Panc1 (cell line): ENCODE measurements around the gene PRKAR2B. TPM values are rescaled to one million over a fixed set of nuclear protein-coding genes. Genes with fewer than 3 reads are reported as not detected.

Experiments used
- ATAC-seq: fragments of 200-7000 bp; cut with Tn5 transposase; 2 replicates; pipeline ENCODE4 v1.9.1; 2020; ENCODE audit warnings: mild to moderate bottlenecking, moderate library complexity
- BruUV-seq: library from RNA; stranded (reverse); fragments of 400-500 nt; replicated peaks from 2 replicates; lab custom pipeline; 2021; lab: Mats Ljungman, UMichigan
- CTCF ChIA-PET: fragments of 300-600 bp; sonication (Branson Sonifier 250); formaldehyde crosslinking; loops from one replicate; lab custom pipeline; 2022; ENCODE audit warnings: antibody characterized with exemption; lab: Charles Lee
- POLR2A ChIA-PET: fragments of 300-600 bp; sonication (Branson Sonifier 250); formaldehyde crosslinking; loops from one replicate; lab custom pipeline; 2022; ENCODE audit warnings: antibody characterized with exemption; lab: Charles Lee
- DNase-seq: peaks from one replicate; pipeline ENCODE4 v3.0.0-alpha.2; 2010; ENCODE audit warnings: low read depth, low spot score
- H3K27ac ChIP-seq: 2 replicates; pipeline ENCODE4 v1.5.1; 2011; ENCODE audit warnings: mild to moderate bottlenecking, low read length, inconsistent platforms
- H3K27me3 ChIP-seq: fragments of 200-500 bp; sonication (Bioruptor generic); 2 replicates; pipeline ENCODE4 v1.6.0; 2014; ENCODE audit warnings: low read length, inconsistent platforms; ENCODE audit not compliant: control insufficient read depth, insufficient read depth
- H3K36me3 ChIP-seq: fragments of 200-500 bp; sonication (Bioruptor generic); 2 replicates; pipeline ENCODE4 v1.5.1; 2014; ENCODE audit warnings: inconsistent platforms, mild to moderate bottlenecking, low read length, moderate library complexity; ENCODE audit not compliant: control insufficient read depth, insufficient read depth
- H3K4me1 ChIP-seq: 2 replicates; pipeline ENCODE4 v1.5.1; 2011; ENCODE audit warnings: inconsistent platforms, mild to moderate bottlenecking, low read length, moderate library complexity; ENCODE audit not compliant: control insufficient read depth, insufficient read depth
- H3K4me3 ChIP-seq, 2 experiments: 2 replicates each; pipeline ENCODE4 v1.5.1; 2011 to 2012; ENCODE audit warnings: low read depth in 2 of 2, low read length in 2 of 2, mild to moderate bottlenecking in 2 of 2, inconsistent platforms in 1 of 2, moderate library complexity in 1 of 2
- H3K9me3 ChIP-seq: fragments of 200-500 bp; sonication (Bioruptor generic); 2 replicates; pipeline ENCODE4 v1.5.1; 2014; ENCODE audit warnings: low read depth, mild to moderate bottlenecking, inconsistent platforms, low read length, moderate library complexity; ENCODE audit not compliant: control insufficient read depth, insufficient read depth
- CTCF ChIP-seq: fragments of 450-650 bp; IDR thresholded peaks from 2 replicates; pipeline ENCODE4 v1.5.1; 2017; ENCODE audit warnings: mild to moderate bottlenecking
- POLR2AphosphoS5 ChIP-seq: IDR thresholded peaks from 2 replicates; pipeline ENCODE4 v1.6.1; 2012; ENCODE audit warnings: mild to moderate bottlenecking, low read depth, low read length, moderate library complexity
- REST ChIP-seq, 2 experiments: IDR thresholded peaks; 2 replicates each; pipeline ENCODE4 v1.6.1; 2011 to 2012; ENCODE audit warnings: low read depth in 2 of 2, control low read depth in 1 of 2, low read length in 1 of 2, mild to moderate bottlenecking in 1 of 2, moderate library complexity in 1 of 2; ENCODE audit not compliant: insufficient read depth in 1 of 2
- SIN3A ChIP-seq: IDR thresholded peaks from 2 replicates; pipeline ENCODE4 v1.6.1; 2012; ENCODE audit warnings: low read depth, mild to moderate bottlenecking, low read length, moderate library complexity, borderline replicate concordance; ENCODE audit not compliant: insufficient read depth
- TCF7L2 ChIP-seq: IDR thresholded peaks from 2 replicates; pipeline ENCODE4 v1.6.1; 2011; ENCODE audit warnings: mild to moderate bottlenecking, low read depth, low read length, inconsistent platforms
- in situ Hi-C: cut with HindIII; loops from 2 replicates; pipeline ENCODE4 v1.10.0; 2016; ENCODE audit warnings: low sequenced_read_pairs, low pct_unique_long_range_greater_than_20kb
- intact Hi-C: fragments of 100-400 bp; cut with micrococcal nuclease; formaldehyde crosslinking; loops from one replicate; pipeline ENCODE4 v1.10.0; 2022; ENCODE audit not compliant: unreplicated experiment
- total RNA-seq: library from RNA; stranded (reverse); gene quantifications from one replicate; pipeline ENCODE4 v1.2.1, GENCODE V29; 2021; ENCODE audit not compliant: unreplicated experiment

PRKAR2B gene
- total RNA-seq, 1 experiment from 2014 or later, result 0.51 TPM

- peaks cover 6% of the 10 kb centered on the region; the same call in 1 of the 2 replicates for H3K27me3 ChIP-seq
- intact Hi-C loops, result no loop called here
- in situ Hi-C loops, result no loop called here
- no peak for DNase-seq
- no peaks in the 10 kb centered on the region for H3K9me3 ChIP-seq
- ATAC-seq, result no peak
- no peak overlapping the region for H3K27ac ChIP-seq
- no TSS peak for BruUV-seq
- H3K4me1 ChIP-seq, result no peaks in the 10 kb centered on the region
- ChIA-PET CTCF (no interaction called here), POLR2A (no interaction called here)
- no peak for TF ChIP-seq REST (IDR thresholded peaks at IDR 0.05; ENCODE audit: insufficient read depth in 1 of 2, low read depth in 2 of 2, low read length in 1 of 2)
- no peak for TF ChIP-seq CTCF
- TF ChIP-seq SIN3A, result no peak
- no peak for TF ChIP-seq TCF7L2
- no peak for TF ChIP-seq POLR2AphosphoS5
- H3K36me3 ChIP-seq, result no peaks in the 10 kb centered on the region
- no peak overlapping the region for H3K4me3 ChIP-seq
Observed at GRCh38 chr7:107130487-107131220, 86.1 kb downstream of the PRKAR2B start.

GRCh38 chr7:107133396-107133795 is 88.9 kb downstream of the PRKAR2B start:
- CTCF ChIA-PET, result no interaction called here
- in situ Hi-C loops, result no loop called here
- DNase-seq (no peak), ATAC-seq (no peak)
- TF ChIP-seq CTCF, result no peak
- TF ChIP-seq TCF7L2, result no peak
- no peak for TF ChIP-seq SIN3A
- POLR2A ChIA-PET, result no interaction called here
- Histone ChIP-seq H3K4me1 (no peaks in the 10 kb centered on the region), H3K27me3 (peaks cover 9% of the 10 kb centered on the region), H3K36me3 (no peaks in the 10 kb centered on the region), H3K4me3 (no peak overlapping the region), H3K9me3 (no peaks in the 10 kb centered on the region), H3K27ac (no peak overlapping the region)
- no TSS peak for BruUV-seq
- intact Hi-C loops, result no loop called here
